Progenitor cell of endocrine pancreas (in vitro differentiated cells): ENCODE results near the gene TLK2. TPM values are rescaled to one million over a fixed set of nuclear protein-coding genes. Genes with fewer than 3 reads are reported as not detected.

ENCODE experiments used
- DNase-seq: peaks from one replicate; pipeline ENCODE4 v3.0.0; 2021; ENCODE audit warnings: low spot score; ENCODE audit not compliant: unreplicated experiment
- H3K27ac Mint-ChIP-seq: 2 replicates; pipeline ENCODE4 v1.8.0; 2021; ENCODE audit warnings: mild to moderate bottlenecking, moderate library complexity, mixed read lengths
- H3K27me3 Mint-ChIP-seq: 2 replicates; pipeline ENCODE4 v1.8.0; 2021; ENCODE audit warnings: mixed read lengths
- H3K36me3 Mint-ChIP-seq: 2 replicates; pipeline ENCODE4 v1.8.0; 2022; ENCODE audit warnings: mixed read lengths; ENCODE audit not compliant: insufficient read depth
- H3K4me1 Mint-ChIP-seq: 2 replicates; pipeline ENCODE4 v1.8.0; 2021; ENCODE audit warnings: low read depth, mixed read lengths
- H3K4me3 Mint-ChIP-seq: 2 replicates; pipeline ENCODE4 v1.8.0; 2021; ENCODE audit warnings: low read depth, mild to moderate bottlenecking, moderate library complexity, mixed read lengths
- H3K9me3 Mint-ChIP-seq: 2 replicates; pipeline ENCODE4 v1.8.0; 2021; ENCODE audit warnings: low read depth, mixed read lengths
- total RNA-seq: library from RNA; stranded (reverse); gene quantifications from 2 replicates; pipeline ENCODE4 v1.2.1, GENCODE V29; 2021
- TF ChIP-seq, protein P1 (sequence below): fragments of 200-600 bp; sonication (generic); IDR thresholded peaks from one replicate; pipeline ENCODE4 v1.5.0; 2021; ENCODE audit warnings: antibody characterized with exemption, mild to moderate bottlenecking; ENCODE audit not compliant: unreplicated experiment

The TLK2 gene
- total RNA-seq, 1 donor from 2014 or later, result 70.1 TPM

DNA sequence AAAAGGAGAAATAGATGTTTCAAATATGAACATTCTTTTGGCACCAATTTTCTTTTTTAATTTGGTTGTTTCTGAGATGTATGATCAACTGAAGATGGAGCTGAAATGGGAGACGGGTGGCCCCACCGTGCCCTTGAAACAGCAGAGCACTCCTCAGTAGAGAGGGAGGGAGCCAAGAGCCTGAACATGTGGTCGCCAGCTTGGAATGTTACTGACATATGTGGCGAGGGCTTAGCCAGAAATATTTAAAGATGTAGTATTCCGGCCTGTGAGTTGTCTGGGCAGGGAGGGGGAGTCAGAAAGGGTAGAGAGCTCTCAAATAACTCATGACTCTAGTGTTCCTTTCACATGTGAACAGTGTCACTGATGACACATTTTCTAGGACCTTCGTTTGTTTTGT lies 135.5 kb downstream of the TLK2 start:
- no peak overlapping the region for H3K4me3 Mint-ChIP-seq
- H3K36me3 Mint-ChIP-seq, result peaks cover 15% of the 10 kb centered on the region
- no peak for DNase-seq
- TF ChIP-seq, protein P1, sequence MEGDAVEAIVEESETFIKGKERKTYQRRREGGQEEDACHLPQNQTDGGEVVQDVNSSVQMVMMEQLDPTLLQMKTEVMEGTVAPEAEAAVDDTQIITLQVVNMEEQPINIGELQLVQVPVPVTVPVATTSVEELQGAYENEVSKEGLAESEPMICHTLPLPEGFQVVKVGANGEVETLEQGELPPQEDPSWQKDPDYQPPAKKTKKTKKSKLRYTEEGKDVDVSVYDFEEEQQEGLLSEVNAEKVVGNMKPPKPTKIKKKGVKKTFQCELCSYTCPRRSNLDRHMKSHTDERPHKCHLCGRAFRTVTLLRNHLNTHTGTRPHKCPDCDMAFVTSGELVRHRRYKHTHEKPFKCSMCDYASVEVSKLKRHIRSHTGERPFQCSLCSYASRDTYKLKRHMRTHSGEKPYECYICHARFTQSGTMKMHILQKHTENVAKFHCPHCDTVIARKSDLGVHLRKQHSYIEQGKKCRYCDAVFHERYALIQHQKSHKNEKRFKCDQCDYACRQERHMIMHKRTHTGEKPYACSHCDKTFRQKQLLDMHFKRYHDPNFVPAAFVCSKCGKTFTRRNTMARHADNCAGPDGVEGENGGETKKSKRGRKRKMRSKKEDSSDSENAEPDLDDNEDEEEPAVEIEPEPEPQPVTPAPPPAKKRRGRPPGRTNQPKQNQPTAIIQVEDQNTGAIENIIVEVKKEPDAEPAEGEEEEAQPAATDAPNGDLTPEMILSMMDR, result no peak
- no peaks in the 10 kb centered on the region for H3K27me3 Mint-ChIP-seq
- no peaks in the 10 kb centered on the region for H3K9me3 Mint-ChIP-seq
- peaks cover 16% of the 10 kb centered on the region for H3K4me1 Mint-ChIP-seq
- peak overlapping the region; percentile 18 for H3K27ac Mint-ChIP-seq

DNA sequence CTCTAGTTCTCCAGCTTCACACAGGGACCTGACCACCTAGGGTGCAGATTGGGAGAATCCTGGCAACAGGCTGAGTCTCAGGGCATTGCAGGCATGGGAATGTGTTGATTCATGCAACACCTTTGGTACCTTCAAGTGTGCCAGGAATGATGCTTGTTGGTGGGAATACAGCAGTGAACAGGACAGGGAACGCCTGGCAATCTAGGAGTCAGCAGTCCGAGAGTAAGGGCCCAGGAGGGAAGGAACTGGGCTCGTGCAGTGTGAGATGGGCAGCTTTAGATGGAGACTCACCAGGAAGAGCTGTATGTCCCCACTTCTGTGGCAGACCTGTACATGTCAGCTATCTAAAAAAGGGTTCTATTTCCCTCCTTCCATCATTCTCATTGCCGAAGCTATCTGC lies 136.9 kb downstream of the TLK2 start:
- Mint-ChIP-seq H3K27me3 (no peaks in the 10 kb centered on the region), H3K4me1 (peaks cover 16% of the 10 kb centered on the region), H3K36me3 (peaks cover 11% of the 10 kb centered on the region), H3K9me3 (no peaks in the 10 kb centered on the region), H3K27ac (peak overlapping the region; percentile 24), H3K4me3 (no peak overlapping the region)
- DNase-seq, result no peak
- TF ChIP-seq, protein P1, result no peak

DNA sequence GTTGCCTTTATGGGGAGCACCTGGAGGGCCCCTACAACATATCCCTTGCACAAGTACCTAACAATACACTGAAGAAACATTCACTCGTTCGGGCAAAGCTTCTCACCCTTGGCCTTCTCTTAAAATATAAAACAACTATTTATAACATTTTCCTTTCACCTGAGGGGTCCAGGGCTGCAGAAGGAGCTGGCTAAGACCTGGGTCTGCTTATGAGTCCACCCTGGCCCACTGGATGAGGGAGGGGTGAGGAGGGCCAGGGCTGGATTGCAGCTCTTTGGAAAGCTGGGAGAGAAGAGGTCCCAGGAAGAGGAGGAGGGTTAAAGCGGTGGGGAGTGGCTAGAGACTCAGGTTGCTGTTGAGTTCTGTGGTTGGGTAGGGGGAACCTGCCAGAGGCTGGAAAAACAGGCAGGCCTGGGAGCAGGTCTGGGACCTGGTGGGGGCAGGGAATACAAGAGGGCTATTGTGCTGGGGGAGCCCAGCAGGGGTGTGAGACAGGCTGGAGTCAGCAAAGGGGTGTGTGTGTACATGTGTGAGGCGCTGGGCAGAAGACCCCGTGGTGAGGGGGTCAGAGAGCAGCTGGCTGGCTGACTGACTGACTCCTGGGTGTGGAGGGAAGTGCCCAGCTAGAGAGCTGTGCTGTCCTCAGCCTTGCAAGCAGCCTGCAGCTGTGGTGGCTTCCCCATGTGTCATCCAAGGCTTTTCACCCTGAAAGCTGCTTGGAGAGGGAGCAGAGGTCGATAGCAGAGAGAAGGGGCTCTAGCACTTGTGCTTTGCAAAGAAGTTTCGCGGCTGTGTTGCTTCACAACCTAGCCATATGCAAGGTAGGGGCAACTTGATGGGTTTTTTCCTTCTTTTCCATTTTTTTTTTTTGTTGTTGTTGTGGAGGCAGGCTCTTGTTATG lies 138.6 kb downstream of the TLK2 start:
- H3K9me3 Mint-ChIP-seq, result no peaks in the 10 kb centered on the region
- no peaks in the 10 kb centered on the region for H3K27me3 Mint-ChIP-seq
- H3K4me1 Mint-ChIP-seq, result peaks cover 16% of the 10 kb centered on the region
- peak overlapping the region; percentile 95 for H3K27ac Mint-ChIP-seq
- DNase-seq, result peak; percentile 38
- H3K36me3 Mint-ChIP-seq, result peaks cover 10% of the 10 kb centered on the region
- H3K4me3 Mint-ChIP-seq, result peak overlapping the region; percentile 23
- TF ChIP-seq, protein P1, result no peak

DNA sequence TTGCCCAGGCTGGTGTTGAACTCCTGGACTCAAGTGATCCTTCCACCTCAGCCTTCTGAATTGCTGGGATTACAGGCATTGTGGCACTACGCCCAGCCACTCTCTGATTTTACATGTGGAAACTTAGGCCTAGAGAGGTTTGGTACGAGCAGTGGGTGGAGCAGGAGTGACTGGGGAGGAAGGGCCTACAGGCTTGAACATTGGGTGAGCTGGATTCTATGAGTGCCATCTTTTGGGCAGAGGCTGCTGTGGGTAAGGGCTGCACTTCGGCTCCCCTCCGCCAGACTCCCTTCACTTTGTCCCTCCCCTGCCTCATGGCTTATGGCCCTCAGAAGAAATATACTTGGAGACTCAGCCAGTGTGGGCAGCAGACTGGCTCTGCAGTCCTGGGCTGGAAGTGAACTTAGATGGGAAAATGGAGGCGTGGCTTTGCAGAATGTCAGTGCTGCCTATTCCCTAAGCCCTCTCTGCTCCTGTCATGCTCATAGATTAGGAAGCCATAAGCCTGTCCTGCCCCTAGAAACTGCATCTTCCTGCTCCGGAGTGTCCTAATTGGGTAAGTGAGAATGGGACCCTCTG lies 139.4 kb downstream of the TLK2 start:
- DNase-seq, result no peak
- TF ChIP-seq, protein P1, result no peak
- peaks cover 16% of the 10 kb centered on the region for H3K4me1 Mint-ChIP-seq

DNA sequence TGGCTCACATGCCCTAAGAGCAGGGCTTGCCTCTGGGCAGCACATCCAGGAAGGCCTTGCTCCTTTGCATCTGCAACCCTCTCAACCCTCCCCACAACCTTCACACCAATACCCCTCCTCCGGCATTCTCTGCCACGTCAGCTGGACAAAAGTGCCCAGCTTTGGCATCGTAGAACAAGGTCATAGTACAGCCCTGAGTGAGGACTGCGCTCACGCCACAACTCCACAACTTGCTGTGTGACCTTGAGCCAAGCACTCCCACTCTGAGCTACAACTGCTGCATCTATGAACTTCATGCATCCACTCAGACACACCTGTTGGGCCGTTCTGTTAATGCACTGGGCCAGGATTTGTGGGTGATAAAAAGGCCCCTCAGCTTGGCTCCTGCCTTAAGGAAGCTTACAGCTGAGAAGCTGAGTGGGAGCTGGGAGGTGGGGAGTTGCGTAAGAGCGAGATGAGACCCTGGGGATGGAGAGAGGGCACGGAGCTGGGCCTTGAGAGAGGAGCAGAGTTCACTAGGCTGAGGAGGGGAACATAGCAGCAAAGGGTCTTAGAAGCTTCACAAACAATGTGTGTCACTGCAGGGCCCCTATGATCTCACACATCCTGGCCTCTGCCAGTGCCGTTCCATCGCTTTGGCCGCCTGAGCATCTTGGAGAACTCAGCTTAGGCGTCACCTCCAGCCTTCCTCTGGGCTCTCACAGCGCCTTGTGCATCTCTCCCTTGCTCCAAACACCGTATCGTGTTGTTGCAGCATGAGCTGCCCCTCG lies 140.2 kb downstream of the TLK2 start:
- Mint-ChIP-seq H3K4me1 (peaks cover 16% of the 10 kb centered on the region), H3K27ac (no peak overlapping the region), H3K36me3 (peaks cover 14% of the 10 kb centered on the region), H3K27me3 (no peaks in the 10 kb centered on the region), H3K9me3 (no peaks in the 10 kb centered on the region), H3K4me3 (no peak overlapping the region)
- DNase-seq, result no peak
- TF ChIP-seq, protein P1, result no peak

More for the DNA sequence above, 139.4 kb downstream of the TLK2 start:
- H3K27me3 Mint-ChIP-seq, result no peaks in the 10 kb centered on the region
- H3K36me3 Mint-ChIP-seq, result peaks cover 12% of the 10 kb centered on the region
- H3K27ac Mint-ChIP-seq, result peak overlapping the region; percentile 95
- H3K9me3 Mint-ChIP-seq, result no peaks in the 10 kb centered on the region
- peak overlapping the region; percentile 23 for H3K4me3 Mint-ChIP-seq
